AG09309 (cell line): ENCODE results near the gene GTF3A.

Source experiments
- DNase-seq: peaks from one replicate; pipeline ENCODE4 v3.0.0-alpha.2; 2010; ENCODE audit warnings: low read depth
- H3K4me3 ChIP-seq: 2 replicates; pipeline ENCODE4 v1.5.1; 2011; ENCODE audit warnings: mild to moderate bottlenecking, low read depth, low read length, moderate library complexity; ENCODE audit not compliant: control insufficient read depth
- CTCF ChIP-seq: IDR thresholded peaks from 2 replicates; pipeline ENCODE4 v1.5.1; 2011; ENCODE audit warnings: mild to moderate bottlenecking, low read depth, low read length, inconsistent platforms; ENCODE audit not compliant: insufficient read depth, control insufficient read depth; ENCODE audit errors: missing control alignments

GTF3A gene

DNA sequence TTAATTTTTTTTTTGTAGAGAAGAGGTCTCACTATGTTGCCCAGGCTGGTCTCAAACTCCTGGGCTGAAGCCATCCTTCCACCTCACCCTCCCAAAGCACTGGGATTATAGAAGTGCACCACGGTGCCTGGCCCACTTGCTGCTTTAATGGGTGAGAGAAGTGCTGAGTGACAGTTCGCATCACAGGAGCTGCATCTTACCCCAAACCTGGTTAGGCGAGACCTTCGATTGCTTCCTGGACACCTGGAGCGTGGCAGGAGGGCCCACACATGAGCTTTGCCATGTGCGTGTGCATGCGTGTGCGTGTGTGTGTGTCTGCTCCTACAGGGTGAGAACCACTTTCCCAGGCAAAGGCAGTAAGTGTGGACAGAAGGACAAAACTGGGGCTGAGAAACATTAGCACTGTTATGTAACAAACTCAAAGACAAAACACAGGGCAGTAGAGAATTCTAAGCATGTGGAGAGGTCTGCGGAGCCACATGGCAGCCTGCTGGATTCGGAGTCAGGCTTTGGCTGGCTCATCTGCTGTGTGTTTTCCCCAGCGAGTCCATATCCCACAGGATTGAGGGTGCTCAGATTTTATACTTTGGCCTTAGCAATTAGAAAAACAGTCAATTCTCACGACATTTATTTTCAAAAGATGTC is 37.6 kb downstream of the GTF3A start:
- TF ChIP-seq CTCF, result no peak
- DNase-seq, result no peak
- no peak overlapping the region for H3K4me3 ChIP-seq

GRCh38 chr13:27463500-27463899 is 39.1 kb downstream of the GTF3A start:
- TF ChIP-seq CTCF, result no peak
- H3K4me3 ChIP-seq, result no peak overlapping the region
- no peak for DNase-seq

GRCh38 chr13:27465611-27466010 is 41.2 kb downstream of the GTF3A start:
- H3K4me3 ChIP-seq, result no peak overlapping the region
- no peak for DNase-seq
- no peak for TF ChIP-seq CTCF

DNA sequence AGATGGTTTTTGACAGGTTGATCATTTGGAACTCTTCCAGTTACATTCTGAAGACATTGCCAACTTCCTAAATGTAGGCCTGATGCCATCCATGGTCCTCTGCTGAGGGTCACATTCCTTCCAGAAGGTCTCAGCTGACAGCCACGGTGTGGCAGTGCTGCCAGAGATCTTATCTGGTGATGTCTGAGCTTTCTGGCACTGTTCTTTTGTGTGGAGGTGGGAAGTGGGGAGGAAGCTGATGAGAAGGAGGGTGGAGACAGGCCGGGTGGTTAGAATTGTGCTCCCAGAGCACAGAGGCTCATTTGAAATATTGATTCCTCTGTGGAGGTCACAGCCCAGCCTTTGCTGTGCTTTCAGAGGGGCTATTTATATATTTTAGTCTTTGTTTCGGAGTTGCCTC is 42.1 kb downstream of the GTF3A start:
- no peak for DNase-seq
- H3K4me3 ChIP-seq, result no peak overlapping the region
- no peak for TF ChIP-seq CTCF

DNA sequence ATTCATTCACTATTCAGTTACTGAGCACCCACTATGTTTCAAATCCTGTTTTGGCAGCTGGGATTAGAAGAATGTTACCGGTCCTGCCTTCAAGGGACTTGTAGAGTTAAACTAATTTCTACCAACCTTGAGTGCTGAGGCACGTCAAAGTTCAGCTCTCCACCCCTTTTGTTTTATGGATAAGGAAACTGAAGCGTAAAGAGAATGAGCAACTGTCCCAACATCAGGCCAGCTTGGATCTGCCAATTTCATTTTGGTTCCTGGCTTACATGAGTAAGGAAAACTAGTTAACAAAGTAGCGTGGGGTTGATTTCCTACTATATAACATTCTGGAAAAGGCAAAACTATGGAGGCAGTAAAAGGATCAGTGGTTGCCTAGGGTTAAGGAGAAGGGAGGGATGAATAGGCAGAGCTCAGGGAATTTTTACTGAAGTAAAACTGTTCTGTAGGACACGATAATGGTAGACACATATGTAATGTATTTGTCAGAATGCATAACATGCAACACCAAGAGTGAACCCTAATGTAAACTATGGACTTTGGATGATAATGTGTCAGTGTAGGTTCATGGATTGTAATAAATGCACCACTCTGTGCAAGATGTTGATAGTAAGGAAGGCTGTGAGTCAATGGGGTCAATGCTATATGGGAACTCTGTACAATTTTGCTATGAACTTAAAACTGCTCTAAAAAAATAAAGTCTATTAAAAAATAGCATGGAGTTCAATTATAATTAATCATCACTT is 45.8 kb downstream of the GTF3A start:
- DNase-seq, result no peak
- no peak overlapping the region for H3K4me3 ChIP-seq
- TF ChIP-seq CTCF, result no peak

DNA sequence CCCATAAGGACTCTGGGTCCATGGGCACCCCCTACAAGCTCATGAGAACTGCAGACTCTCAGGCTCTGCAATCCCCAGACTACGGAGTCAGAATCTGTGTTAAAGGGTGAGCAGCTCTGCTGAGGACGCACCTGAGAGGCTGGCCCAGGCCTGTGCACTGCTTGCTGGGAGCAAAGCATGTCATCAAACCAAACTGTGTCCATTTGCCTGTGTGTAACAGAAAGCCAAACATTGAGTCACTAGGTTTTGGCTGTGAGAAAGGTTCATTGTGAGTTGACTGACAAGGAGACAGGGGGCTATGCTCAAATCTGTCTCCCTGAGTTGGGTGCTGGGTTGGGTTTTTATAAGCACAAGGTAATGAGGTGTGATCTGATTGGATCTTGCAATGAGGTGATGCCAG is 48.0 kb downstream of the GTF3A start:
- TF ChIP-seq CTCF, result no peak
- DNase-seq, result no peak
- H3K4me3 ChIP-seq, result no peak overlapping the region
